CD4-positive, alpha-beta T cell treated with Interleukin-15 for 1 hour (primary cell): ENCODE data around the gene AGBL4.

Source experiments
- DNase-seq: peaks from one replicate; pipeline ENCODE4 v3.0.0-alpha.2; 2020

Gene AGBL4

DNA sequence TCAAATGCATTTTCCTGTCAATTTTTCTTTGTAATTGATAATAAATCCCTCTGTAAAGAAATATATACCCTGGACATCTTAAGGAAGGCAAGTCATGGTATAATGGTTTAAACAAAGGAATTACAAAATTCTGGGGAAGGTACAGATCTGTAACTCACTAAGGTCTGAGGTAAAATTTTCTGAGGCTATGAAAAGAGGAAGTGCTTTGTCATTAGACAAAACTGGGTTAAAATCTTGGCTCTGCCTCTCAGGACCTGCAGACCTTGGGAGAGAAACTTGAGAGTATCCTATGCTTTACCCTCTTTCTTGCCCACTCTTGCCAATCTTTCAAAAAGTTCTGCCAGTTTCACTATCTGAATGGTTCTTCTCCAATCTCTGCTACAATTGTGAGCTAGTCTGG is 1220.3 kb downstream of the AGBL4 start:
- no peak for DNase-seq

DNA sequence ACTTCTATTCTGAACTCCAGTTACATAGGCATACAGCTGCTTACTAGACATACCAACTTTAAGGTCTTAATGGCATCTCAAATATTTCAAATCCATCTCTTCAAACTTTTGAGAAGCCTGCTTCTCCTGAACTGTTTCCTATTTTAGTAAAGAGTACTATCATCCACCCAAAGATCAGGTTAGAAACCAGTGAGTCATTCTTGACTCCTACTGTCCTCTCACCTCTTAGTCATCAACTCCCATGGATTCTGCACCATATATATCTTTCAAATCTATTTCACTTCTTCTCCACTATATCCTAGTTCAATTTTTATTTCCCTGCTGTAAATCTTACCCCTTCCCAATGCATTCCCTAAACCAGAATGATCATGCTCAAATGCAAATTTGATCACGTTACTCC is 1228.9 kb downstream of the AGBL4 start:
- DNase-seq, result no peak

DNA sequence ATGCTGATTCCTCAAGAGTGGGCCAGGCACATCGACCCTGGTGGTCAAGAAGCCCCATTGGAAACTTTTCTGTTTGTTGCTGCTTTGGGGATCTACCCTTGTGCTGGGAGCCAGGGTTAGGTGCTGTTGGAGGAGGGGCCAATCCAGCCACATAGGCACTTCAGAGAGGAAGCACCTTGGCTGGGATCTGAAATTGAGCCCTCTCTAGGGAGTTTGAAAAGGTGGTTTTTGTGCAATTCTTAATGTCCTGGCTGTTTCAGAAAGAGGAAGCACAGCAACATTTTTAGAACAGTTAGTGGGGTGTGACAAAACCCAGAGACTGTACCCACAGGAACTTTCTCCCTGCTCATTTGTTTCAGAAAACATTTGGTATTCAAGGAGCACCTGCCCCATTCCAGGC is 1229.9 kb downstream of the AGBL4 start:
- DNase-seq, result peak; percentile 71

DNA sequence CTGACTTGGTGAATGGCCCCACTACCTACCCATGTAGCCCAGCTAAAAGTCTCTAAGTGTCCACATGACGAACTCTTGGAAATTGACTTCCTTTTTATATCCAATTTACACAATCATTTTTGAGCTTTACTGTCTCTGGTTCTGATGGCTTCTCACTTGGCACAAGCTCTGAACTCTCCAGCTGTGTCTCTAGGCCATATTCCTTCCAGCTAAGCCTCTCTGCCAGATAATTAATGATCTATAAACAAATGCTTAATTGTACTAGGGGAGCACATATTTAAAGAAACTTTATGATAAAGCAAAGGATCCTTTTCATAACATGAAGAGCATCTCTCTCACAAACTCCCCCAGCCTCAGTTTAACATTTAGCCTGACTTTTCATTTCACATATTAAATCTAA is 1230.8 kb downstream of the AGBL4 start:
- DNase-seq, result no peak

DNA sequence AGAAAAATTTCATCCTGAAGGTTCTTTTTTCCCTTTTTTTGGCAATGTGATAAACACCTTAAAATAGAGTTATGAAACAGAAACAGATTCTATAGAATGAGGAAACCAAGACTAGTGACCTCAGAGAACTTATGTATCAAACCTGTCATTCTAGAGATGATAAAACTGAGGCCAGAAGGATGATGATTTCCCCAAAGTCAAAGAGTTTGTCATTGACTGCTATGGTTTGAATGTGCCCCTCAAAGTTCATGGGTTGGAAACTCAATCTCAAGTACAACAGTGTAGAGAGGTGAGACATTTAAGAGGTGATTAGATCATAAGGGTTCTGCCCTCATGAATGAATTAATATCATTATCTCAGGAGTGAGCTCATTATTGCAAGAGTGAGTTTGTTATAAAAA is 1233.4 kb downstream of the AGBL4 start:
- no peak for DNase-seq

DNA sequence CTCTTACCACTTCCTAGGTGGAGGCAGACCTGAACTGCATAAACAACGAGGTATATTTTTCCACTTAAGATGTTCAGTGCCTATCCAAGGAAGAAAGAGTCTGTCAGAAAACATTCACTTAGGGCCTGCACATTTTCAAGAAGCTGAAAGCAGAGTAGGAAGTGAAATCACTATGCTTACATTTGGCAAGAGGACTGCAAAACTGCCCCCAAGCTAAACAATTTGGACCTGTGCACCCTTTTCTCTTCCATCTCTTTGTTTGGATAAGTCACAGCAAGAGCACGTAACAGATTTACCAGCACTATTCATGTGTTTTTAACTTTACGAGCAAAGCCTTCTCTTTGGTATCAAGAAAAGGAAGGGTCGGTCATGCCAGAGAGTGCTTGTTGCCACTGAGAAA is 1233.9 kb downstream of the AGBL4 start:
- DNase-seq, result no peak

DNA sequence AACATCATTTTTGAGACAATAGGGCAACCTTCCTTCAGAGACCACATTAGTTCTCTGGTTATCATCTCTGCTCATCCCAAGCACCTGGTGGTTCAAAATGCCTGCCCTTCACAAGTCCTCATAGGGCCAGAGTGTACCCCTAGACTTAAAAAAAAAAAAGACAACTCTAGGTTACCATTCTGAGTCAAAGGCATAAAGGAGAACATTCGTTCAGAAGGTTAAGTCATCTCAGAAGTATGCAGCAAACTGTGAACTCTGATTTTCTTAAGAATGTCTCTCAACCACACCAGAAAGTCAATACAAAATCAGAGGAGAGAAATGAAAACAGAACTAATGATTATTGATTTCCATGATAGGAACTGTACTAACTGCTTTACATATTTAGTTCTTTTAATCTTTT is 1237.9 kb downstream of the AGBL4 start:
- DNase-seq, result no peak

DNA sequence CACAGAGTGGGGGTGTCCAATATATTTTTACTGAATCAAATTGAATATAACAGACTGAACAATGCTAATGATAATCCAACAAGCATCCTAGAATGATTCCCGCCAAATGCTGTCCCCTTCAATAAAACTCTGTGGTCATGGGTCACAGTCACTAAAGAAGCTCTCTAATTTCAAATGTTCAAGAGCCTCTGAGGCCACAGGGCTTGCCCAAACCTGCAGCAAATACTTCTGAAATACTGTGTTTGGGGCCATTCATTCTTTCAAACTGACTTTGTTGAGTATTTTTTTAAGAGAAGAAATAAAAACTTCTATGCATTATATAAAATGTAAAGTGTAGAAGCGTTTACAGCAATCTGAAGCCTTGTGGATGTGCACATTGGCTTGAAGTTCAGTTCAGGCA is 1239.5 kb downstream of the AGBL4 start:
- no peak for DNase-seq

DNA sequence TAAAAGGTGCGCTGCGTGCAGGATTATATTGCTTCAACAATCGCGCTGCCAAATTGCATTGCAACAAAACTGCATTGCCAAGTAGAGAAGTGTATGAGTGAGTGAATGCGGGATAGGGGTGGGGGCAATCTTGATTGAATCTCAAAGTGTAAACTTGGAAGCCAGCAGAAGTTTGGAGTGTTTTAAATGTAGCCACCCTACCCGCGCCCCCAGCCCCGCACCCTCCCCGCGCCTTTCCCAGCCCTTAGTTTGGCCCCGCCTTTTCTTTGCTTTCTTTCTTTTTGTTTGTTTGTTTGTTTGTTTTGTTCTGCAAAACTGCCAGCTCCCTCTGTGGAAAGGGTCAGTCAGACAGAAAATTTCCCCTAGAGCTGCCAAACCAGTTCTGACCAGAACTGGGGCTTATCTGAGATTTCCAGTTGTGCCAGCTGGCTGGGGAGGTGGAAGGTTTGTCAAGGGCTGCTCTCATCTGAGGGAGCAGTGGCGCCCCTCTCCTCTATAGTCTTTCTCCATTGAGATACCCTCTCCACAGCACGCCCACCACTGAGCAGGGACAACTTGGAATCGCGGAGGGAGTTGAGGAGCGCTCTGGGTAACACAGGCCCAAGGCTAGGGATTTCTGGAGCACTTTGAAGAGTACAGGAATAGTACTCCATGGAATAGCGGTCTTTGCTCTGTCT is 1246.4 kb downstream of the AGBL4 start:
- no peak for DNase-seq

DNA sequence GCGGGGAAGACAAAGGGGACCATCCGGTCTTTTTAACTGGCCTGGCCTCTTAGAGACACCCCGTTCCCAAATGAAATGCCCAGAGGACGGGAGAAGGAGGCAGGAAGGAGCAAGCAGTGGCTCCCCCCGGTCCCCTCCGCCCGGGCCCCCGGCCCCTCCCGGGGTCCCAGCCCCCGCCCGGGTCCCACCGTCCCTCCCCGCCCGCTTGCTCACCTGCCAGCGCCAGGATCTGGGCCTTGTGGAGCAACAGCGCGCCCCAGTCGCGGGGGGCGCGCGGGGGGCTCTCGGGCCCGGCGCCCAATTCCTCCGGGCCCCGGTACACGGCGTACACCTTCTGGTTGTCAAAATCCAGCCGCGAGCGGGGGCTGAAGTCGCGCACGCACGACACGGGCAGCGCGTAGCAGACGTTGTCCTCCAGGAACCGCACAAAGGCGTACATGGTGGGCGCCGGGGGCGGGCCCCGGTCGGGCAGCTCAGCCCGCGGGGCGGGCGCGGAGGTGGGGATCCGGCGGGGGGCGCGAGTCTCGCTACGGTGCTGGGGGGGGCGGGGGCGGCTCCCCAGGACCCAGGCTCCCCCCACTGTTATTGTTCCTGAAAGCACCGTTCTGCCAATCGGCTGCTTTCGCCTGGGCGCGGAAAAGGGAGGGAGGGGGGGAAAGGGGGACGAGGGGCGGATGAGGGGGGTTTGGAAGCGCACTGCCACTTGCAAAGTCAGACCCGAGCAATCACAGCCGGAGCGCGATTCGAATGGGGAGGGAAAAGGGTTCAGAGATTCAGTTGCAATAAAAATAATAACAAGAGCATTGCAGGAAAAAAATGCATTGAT is 1247.1 kb downstream of the AGBL4 start, which contains the start of gene BEND5:
BEND5 (minus strand) TSS at position 499 of the 826 bp plus-strand sequence; CDS start at position 439, 60 bp downstream.
- DNase-seq, result peak; percentile 72

DNA sequence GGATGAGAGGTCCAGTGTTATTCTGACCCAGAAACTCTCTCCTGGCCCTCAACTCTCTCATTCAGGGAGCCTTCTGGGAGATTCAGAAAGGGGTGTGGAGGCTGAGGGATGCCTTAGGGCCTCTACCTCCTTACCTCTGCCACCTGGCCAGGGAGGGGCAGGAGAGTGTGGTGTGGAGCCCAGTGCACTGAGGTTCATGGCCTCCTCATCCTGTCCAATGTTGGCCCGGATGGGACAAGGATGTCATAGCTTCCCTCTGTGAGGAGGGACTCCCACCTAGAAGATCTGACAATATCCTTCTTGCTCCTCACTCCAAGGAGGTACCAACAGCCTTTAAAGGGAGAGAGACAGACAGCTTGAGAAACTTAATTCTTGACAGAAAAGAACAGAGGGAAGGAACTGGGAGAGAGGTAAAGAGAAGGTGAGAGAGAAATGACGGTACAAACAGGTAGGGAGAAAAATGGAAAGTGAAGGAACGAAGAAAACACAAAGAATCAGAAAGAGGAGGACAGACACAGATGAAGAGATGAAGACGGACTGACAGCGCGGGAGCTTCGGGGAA is 1247.8 kb downstream of the AGBL4 start:
- DNase-seq, result no peak

DNA sequence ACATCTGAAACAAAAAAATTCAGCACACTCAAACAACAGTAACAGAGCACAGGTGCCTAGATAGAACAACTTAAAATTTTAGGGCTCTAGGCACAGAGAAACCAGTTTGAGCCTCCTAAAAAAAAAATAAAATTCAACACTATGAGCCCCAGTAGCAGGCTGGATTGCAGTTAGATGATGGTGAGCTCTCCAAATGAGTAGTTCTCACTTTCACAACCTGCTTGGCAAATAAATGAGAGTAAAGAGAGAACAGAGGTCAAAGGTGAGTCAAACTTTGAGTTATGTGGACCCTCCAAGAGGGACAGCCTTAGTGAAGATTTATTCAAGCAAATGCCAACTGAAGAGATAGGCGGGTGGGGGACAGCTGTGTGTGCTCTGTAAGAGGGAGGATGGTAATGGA is 1250.6 kb downstream of the AGBL4 start:
- no peak for DNase-seq

DNA sequence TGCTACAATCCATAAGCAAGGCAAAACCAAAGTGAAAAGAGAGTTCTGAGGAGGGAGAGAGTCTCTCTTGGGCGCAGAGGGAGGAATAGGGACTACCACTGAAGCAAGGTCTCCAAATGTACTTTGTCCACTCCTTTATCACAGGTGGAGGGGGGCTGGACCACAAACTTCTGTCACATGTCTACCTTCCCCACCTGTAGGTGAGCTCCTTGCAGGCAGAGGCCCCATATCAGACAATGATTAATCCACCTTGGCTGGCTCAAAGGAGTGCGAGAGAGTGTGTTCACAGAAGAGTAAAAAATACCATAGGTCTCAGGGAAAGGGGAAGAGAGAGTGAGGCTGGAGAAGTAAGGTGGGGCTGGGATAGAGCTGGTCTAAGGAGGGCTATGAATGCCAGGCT is 1251.5 kb downstream of the AGBL4 start:
- no peak for DNase-seq

DNA sequence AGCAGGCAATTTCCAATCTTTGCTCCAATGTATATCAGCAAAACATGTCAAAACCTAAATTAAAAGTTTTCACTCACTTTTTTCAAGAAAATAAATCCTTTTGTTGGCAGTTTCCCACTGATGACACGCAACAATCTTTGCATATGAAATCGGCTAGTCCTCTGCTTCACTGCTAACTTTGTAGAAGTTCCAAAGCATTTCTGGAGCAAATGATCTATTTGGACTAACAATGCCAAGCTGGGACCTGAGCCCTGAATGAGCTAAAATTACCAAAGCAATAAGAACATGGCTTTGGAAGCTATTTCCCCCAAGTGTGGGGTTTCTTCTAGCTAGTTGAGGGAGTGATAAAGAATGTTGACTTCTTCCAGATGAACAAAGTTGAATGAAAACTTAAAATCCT is 1252.2 kb downstream of the AGBL4 start:
- DNase-seq, result no peak

DNA sequence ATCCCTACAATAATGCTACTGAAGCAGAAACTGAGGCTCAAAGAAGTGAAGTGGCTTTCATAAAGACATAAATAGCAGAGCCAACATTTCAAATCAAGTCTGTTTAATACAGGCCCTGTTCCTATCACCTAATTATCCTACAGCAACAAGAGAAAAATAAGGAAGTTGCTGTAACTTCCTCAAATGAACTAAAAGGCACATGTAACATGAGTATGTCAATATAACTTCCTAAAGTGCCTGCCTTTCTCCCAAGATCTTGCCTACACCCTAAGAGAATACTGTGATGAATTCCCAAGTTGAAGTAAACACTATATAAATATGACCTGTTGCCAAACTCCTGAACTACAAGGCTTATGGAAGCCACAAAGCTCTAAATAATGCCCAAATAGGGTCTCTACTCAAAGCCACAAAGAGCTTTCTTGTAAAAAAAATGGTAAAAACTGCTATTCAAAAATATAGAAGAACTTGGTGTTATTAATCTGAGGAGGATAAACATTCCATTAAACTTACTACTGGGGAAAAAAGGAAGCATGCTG is 1255.7 kb downstream of the AGBL4 start:
- no peak for DNase-seq

DNA sequence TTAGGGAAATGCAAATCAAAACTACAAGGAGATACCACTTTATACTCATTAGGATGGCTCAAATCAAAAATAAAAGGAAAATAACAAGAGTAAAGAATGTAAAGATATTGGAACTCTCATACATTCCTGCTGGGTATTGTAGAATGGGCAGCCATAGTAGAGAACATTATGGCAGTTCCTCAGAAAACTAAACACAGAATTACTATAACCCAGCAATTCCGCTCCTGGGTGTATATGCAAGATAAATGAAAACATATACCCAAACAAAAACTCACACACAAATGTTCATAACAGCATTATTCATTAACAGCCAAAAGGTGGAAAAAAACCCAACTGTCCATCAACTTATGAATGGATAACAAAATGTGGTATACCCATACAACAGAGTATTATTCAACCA is 1258.4 kb downstream of the AGBL4 start:
- no peak for DNase-seq

DNA sequence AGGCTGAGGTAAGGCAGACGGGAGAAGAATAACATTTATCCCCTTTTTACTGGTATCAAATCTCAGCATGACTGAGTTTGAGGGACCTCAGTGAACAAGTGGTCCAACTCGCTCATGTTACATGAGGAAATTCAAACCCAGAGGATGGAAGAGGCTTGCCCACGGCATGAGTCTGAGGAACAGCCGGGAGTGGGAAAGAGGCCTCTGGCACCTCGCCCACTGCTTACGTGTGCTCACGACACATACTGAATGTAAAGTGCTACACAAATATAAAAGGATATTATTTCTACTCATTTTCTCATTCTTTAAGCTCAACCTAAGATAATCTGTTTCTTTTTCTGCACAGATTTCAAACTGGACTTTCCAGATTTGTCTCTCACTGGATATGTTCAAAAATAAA is 1261.8 kb downstream of the AGBL4 start:
- DNase-seq, result no peak

DNA sequence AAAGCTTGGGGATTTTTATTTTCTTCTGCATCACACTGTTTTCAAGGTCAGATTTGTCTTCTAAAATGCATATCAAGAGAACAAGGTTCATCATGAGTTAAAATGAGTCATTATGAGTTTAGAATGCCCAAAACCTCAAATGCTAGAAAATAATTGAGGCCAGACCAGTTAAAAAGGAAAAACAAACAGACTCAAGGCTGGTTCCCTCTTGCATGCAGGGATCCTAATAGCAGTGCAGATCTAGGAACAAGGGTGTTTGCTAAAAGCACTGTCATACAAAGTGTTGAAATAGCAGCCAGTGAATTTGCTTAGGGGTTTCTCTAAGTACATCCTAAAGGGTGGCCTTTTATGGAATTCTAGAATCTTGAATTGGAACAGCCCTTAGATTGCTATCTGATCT is 1262.3 kb downstream of the AGBL4 start:
- DNase-seq, result no peak

DNA sequence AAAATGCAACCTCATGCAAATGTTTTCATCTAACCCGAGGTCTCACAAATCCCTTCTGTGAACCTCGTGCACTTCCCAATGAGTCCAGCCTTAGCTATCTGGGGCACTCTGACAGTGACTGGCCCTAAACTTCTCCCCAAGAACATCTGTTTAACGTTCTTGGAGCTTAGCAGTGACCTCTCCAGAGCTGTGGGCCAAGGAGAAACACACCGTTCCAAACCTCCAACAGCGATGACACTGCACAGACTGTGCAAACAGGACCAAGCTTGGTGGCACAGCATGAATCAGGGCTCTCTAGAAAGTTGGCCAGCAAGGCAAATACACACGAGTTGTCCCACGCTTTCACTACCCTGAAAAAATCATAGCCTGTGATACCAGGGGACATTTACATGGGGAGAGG is 1262.9 kb downstream of the AGBL4 start:
- no peak for DNase-seq

DNA sequence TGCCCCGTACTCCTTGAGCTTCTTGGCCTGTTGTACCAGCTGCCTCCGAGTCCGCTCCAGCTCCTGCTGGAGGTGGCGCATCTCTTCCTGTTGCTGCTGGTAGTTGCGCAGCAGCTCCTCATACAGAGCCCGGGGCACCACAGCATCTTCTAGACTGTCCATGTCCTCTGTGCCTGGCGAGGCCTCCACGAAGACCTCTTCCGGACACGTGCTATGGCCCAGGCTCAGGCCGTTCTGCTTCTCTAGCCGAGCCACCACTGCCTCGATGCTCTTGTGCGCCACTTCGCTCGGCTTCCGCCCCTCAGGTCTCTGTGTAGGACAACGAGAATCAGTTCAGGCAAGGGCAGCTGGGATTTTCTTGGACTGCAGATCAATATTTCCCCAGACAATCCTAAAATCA is 1264.8 kb downstream of the AGBL4 start:
- no peak for DNase-seq

DNA sequence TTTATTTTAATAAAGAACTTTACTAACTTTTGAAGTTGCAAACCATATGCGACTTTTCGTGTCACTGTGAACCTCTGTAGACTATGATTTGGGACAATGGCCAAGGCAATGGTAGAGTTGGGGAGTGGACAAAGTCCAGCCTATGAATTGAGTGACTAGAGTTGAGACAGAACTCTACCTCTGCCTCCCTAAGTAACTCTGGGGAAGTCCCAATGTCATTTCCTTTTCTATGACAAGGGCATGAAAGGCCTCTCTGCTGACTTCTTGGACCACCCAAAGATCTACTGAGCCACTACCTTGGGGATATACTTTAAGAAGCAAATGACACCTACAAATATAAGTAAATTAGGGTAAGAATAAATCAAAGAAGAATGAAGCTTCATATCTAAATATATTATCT is 1266.4 kb downstream of the AGBL4 start:
- no peak for DNase-seq

DNA sequence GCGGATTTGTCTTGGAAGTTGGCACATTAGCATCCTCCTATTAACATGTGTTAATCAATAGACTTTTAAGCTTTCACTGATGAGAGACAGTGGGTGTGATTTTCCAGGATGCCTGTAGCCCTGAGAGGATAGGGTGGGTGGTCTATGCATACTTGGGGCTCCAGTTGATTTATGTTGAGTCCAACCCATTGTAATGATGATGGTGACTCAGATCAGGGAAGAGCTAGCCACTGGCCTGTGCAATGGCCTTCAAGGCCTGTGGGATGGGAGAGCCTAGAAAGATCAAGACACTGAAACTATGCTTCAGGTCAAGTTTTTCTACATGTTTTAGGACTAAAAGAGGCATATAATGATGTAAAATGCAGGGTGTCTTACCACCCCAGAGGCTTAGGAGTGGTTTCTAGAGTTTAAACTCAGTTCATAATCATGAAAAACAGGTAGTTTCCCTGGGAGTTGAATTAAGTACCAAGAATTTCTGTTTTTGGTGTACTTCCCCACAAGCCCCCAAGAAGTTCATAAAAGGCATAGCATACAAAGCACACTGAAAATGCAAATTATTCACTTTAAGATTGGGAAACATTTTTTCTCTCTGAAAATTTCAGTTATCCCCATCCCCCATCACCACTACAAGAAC is 1267.0 kb downstream of the AGBL4 start:
- no peak for DNase-seq

DNA sequence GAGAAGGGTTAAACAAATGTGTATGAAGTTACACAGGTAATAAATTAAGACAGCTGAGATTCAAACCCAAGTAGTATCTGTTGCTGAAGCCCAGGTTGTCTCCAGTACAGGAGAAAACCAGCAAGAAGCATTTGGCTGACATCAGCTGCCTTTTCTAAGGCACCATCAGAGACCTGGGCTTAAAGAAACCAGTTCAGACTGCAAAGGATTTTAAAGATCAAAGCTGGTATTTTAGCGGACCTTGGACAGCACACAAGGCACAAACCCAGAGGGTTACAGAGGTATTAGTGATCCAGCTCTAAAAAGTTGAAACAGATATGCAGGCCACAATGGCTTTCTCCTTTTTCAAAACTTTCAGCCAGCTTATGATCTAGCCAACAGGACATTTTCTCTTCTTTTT is 1270.5 kb downstream of the AGBL4 start:
- DNase-seq, result no peak

DNA sequence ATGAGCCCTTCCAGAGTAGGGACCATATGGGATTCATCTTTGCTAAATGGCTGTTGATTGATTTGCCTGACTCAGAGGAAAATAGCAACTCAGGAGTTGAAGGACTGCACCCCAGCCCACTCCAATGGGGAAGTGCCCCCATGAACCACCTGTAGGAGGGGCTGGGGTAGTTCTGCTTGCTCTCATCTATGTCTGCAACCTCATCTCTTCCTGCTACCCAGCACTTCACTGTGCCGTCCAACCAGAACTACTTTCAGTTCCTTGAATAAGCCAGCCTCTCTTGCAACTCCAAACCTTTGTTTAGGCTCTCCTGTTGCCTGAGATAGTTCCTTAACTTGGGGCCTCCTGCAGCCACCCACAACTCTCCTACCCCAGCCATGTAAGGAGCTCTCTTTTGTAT is 1273.6 kb downstream of the AGBL4 start:
- DNase-seq, result peak; percentile 49
